Measurements from ENCODE around the gene RINL. TPM values are rescaled to one million over a fixed set of nuclear protein-coding genes. Genes with fewer than 3 reads are reported as not detected.
"Not testable (repeated sequence)": the region's sequence is repeated elsewhere in the genome, so short reads cannot be mapped to it uniquely, and the experiment has no call there.

The RINL gene
- total RNA-seq, 2 experiments from 2014 or later, result 92.6 to 100.0 TPM

GRCh38 chr19:38836983-38837626, 41.0 kb downstream of the RINL start:
- Mint-ChIP-seq H3K27ac (peak overlapping the region; percentile 74), H3K4me3 (no peak overlapping the region), H3K27me3 (no peaks in the 10 kb centered on the region), H3K36me3 (peaks cover 52% of the 10 kb centered on the region), H3K9me3 (no peaks in the 10 kb centered on the region), H3K4me1 (ENCODE audit: low read depth) (peaks cover 48% of the 10 kb centered on the region)
- no peak for DNase-seq
- ChIA-PET POLR2A (interaction anchor here (1.4 to 2.2 kb wide), 2 partner anchors 14 to 16 kb away, joined by 5 to 11 read pairs; no protein-coding TSS in a partner anchor), CTCF (interaction anchor here (0.9 to 1.6 kb wide), 3 partner anchors 9 to 434 kb away, joined by 3 to 5 read pairs (median 4); partner anchors contain the start of gene FAM98C)
- intact Hi-C loops (cut with micrococcal nuclease), result no loop called here

- H3K4me1 Mint-ChIP-seq (ENCODE audit: low read depth), result peaks cover 45% of the 10 kb centered on the region
- CTCF ChIA-PET, result no interaction called here
- POLR2A ChIA-PET, result no interaction called here
Measured at GRCh38 chr19:38836159-38836982, 41.7 kb downstream of the RINL start.

GRCh38 chr19:38834590-38834989, 43.5 kb downstream of the RINL start:
- intact Hi-C loops (cut with micrococcal nuclease), result loop anchor here (5.0 kb wide), 3 partner anchors 33 to 97 kb away; no protein-coding TSS in a partner anchor
- Mint-ChIP-seq H3K27ac (peak overlapping the region; percentile 66), H3K4me3 (no peak overlapping the region), H3K36me3 (peaks cover 39% of the 10 kb centered on the region), H3K27me3 (no peaks in the 10 kb centered on the region), H3K4me1 (ENCODE audit: low read depth) (peaks cover 37% of the 10 kb centered on the region), H3K9me3 (no peaks in the 10 kb centered on the region)
- DNase-seq, result no peak
- ChIA-PET CTCF (interaction anchor here (0.7 to 2.8 kb wide), 2 partner anchors 35 to 96 kb away, joined by 3 to 7 read pairs; partner anchors contain the start of genes MRPS12 and SARS2), POLR2A (interaction anchor here (1.4 kb wide), 1 partner anchor 12 kb away, joined by 5 read pairs; no protein-coding TSS in a partner anchor)

More at GRCh38 chr19:38836159-38836982, 41.7 kb downstream of the RINL start:
- Mint-ChIP-seq H3K9me3 (no peaks in the 10 kb centered on the region), H3K27ac (peak overlapping the region; percentile 66), H3K36me3 (peaks cover 46% of the 10 kb centered on the region), H3K4me3 (no peak overlapping the region), H3K27me3 (no peaks in the 10 kb centered on the region)
- intact Hi-C loops (cut with micrococcal nuclease), result no loop called here
- DNase-seq, result no peak

GRCh38 chr19:38834104-38834490, 44.0 kb downstream of the RINL start:
- H3K4me3 Mint-ChIP-seq, result no peak overlapping the region
- POLR2A ChIA-PET, result interaction anchor here (1.4 kb wide), 1 partner anchor 12 kb away, joined by 5 read pairs; no protein-coding TSS in a partner anchor
- no peaks in the 10 kb centered on the region for H3K27me3 Mint-ChIP-seq
- H3K9me3 Mint-ChIP-seq, result no peaks in the 10 kb centered on the region
- intact Hi-C loops (cut with micrococcal nuclease), result loop anchor here (5.0 kb wide), 3 partner anchors 33 to 97 kb away; no protein-coding TSS in a partner anchor
- DNase-seq, result no peak
- peaks cover 37% of the 10 kb centered on the region for H3K36me3 Mint-ChIP-seq
- CTCF ChIA-PET, result interaction anchor here (2.8 kb wide), 1 partner anchor 97 kb away, joined by 7 read pairs; the partner anchor contains the start of genes MRPS12 and SARS2
- peak overlapping the region; percentile 51 for H3K27ac Mint-ChIP-seq
- H3K4me1 Mint-ChIP-seq (ENCODE audit: low read depth), result peaks cover 32% of the 10 kb centered on the region

- Mint-ChIP-seq H3K9me3 (no peaks in the 10 kb centered on the region), H3K36me3 (peaks cover 33% of the 10 kb centered on the region), H3K4me3 (no peak overlapping the region), H3K27me3 (no peaks in the 10 kb centered on the region), H3K4me1 (ENCODE audit: low read depth) (peaks cover 22% of the 10 kb centered on the region), H3K27ac (no peak overlapping the region)
- ChIA-PET POLR2A (interaction anchor here (1.2 to 1.6 kb wide), 2 partner anchors 16 to 19 kb away, joined by 5 to 7 read pairs; no protein-coding TSS in a partner anchor), CTCF (interaction anchor here (2.8 kb wide), 1 partner anchor 98 kb away, joined by 7 read pairs; the partner anchor contains the start of genes MRPS12 and SARS2)
- intact Hi-C loops (cut with micrococcal nuclease), result loop anchor here (5.0 kb wide), 3 partner anchors 34 to 96 kb away; no protein-coding TSS in a partner anchor
- no peak for DNase-seq
Measured at GRCh38 chr19:38833092-38833425, 45.0 kb downstream of the RINL start.

GRCh38 chr19:38831142-38831605, 46.9 kb downstream of the RINL start:
- H3K27me3 Mint-ChIP-seq, result no peaks in the 10 kb centered on the region
- H3K4me3 Mint-ChIP-seq, result peak overlapping the region; percentile 79
- peak overlapping the region; percentile 88 for H3K27ac Mint-ChIP-seq
- POLR2A ChIA-PET, result interaction anchor here (0.6 to 1.6 kb wide), 8 partner anchors 18 to 473 kb away, joined by 3 to 7 read pairs (median 4); no protein-coding TSS in a partner anchor
- DNase-seq, result peak; percentile 65
- peaks cover 21% of the 10 kb centered on the region for H3K4me1 Mint-ChIP-seq (ENCODE audit: low read depth)
- H3K36me3 Mint-ChIP-seq, result peaks cover 26% of the 10 kb centered on the region
- CTCF ChIA-PET, result interaction anchor here (0.6 to 2.6 kb wide), 6 partner anchors 20 to 196 kb away, joined by 3 to 11 read pairs (median 6); partner anchors contain the start of gene SARS2
- no peaks in the 10 kb centered on the region for H3K9me3 Mint-ChIP-seq
- intact Hi-C loops (cut with micrococcal nuclease), result loop anchor here (1.0 to 5.0 kb wide), 5 partner anchors 19 to 94 kb away; partner anchors contain the start of genes NFKBIB and SIRT2

- Mint-ChIP-seq H3K27ac (no peak overlapping the region), H3K4me1 (ENCODE audit: low read depth) (peaks cover 21% of the 10 kb centered on the region), H3K36me3 (peaks cover 23% of the 10 kb centered on the region), H3K27me3 (no peaks in the 10 kb centered on the region), H3K9me3 (no peaks in the 10 kb centered on the region), H3K4me3 (peak overlapping the region; percentile 79)
- CTCF ChIA-PET, result interaction anchor here (0.7 to 2.6 kb wide), 6 partner anchors 61 to 195 kb away, joined by 3 to 11 read pairs (median 4); partner anchors contain the start of genes MRPS12, NFKBIB and SARS2
- intact Hi-C loops (cut with micrococcal nuclease), result loop anchor here (2.0 to 5.0 kb wide), 4 partner anchors 37 to 93 kb away; partner anchors contain the start of genes NFKBIB and SIRT2
- POLR2A ChIA-PET, result interaction anchor here (0.6 to 1.3 kb wide), 2 partner anchors 90 to 279 kb away, joined by 3 read pairs; no protein-coding TSS in a partner anchor
- no peak for DNase-seq
Measured at GRCh38 chr19:38830039-38830733, 47.9 kb downstream of the RINL start.

GRCh38 chr19:38829203-38829602, 48.9 kb downstream of the RINL start:
- CTCF ChIA-PET, result interaction anchor here (0.8 kb wide), 2 partner anchors 60 to 101 kb away, joined by 3 to 4 read pairs; partner anchors contain the start of genes MRPS12 and SARS2
- POLR2A ChIA-PET; H3K27ac Mint-ChIP-seq; H3K9me3 Mint-ChIP-seq; H3K27me3 Mint-ChIP-seq; H3K4me3 Mint-ChIP-seq; DNase-seq; intact Hi-C loops (cut with micrococcal nuclease): not testable (repeated sequence)
- H3K36me3 Mint-ChIP-seq, result peaks cover 23% of the 10 kb centered on the region
- H3K4me1 Mint-ChIP-seq (ENCODE audit: low read depth), result peaks cover 21% of the 10 kb centered on the region

- Mint-ChIP-seq H3K4me1 (ENCODE audit: low read depth) (peaks cover 18% of the 10 kb centered on the region), H3K9me3 (no peaks in the 10 kb centered on the region), H3K27ac (no peak overlapping the region), H3K27me3 (no peaks in the 10 kb centered on the region), H3K4me3 (no peak overlapping the region), H3K36me3 (peaks cover 39% of the 10 kb centered on the region)
- no peak for DNase-seq
- ChIA-PET POLR2A (no interaction called here), CTCF (interaction anchor here (1.0 to 1.1 kb wide), 2 partner anchors 57 to 61 kb away, joined by 3 read pairs; no protein-coding TSS in a partner anchor)
- intact Hi-C loops (cut with micrococcal nuclease), result no loop called here
Measured at GRCh38 chr19:38826856-38827551, 51.1 kb downstream of the RINL start.

GRCh38 chr19:38825936-38826335, 52.1 kb downstream of the RINL start:
- CTCF ChIA-PET, result interaction anchor here (1.1 kb wide), 1 partner anchor 56 kb away, joined by 3 read pairs; no protein-coding TSS in a partner anchor
- H3K27me3 Mint-ChIP-seq; H3K27ac Mint-ChIP-seq; H3K9me3 Mint-ChIP-seq; H3K4me3 Mint-ChIP-seq; DNase-seq; intact Hi-C loops (cut with micrococcal nuclease): not testable (repeated sequence)
- peaks cover 36% of the 10 kb centered on the region for H3K36me3 Mint-ChIP-seq
- POLR2A ChIA-PET, result interaction anchor here (0.6 kb wide), 1 partner anchor 659 kb away, joined by 3 read pairs; no protein-coding TSS in a partner anchor
- peaks cover 12% of the 10 kb centered on the region for H3K4me1 Mint-ChIP-seq (ENCODE audit: low read depth)
